Measurements from ENCODE around the gene PRSS56.
"Not testable (repeated sequence)": the region's sequence is repeated elsewhere in the genome, so short reads cannot be mapped to it uniquely, and the experiment has no call there.

The PRSS56 gene

DNA sequence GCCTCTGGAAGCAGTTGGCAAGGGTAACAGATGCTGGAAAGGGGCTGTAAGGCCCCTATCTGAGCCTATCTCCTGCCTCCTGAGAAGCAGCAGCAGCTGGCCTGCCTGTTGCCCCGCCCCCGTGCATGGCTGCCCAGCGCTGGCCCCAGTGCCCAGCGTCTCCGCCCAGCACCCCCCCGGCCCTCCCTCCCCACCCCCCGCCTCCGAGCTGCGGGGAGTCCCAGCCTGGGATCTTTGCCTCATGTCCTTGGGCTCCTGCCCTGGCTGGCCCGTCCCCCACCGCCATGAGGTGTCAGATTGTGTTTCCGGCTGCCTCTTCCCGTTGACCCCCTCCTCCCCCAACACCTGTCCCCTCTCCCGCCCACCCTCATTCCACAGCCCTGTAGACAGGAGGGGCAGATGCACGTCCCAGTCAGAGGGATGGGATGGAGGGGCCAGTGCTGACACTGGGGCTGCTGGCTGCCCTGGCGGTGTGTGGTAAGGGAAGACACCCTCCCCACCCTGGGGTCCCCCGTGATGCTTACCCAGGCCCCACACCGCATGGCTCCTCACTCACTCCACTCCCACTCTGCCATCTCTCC lies 5.7 kb downstream of the PRSS56 start, which contains the start of gene CHRND:
CHRND (plus strand) TSS at position 370 of the 581 bp plus-strand sequence; CDS start at position 426, 56 bp downstream.
- DNase-seq (ENCODE audit: low spot score), result no peak

DNA sequence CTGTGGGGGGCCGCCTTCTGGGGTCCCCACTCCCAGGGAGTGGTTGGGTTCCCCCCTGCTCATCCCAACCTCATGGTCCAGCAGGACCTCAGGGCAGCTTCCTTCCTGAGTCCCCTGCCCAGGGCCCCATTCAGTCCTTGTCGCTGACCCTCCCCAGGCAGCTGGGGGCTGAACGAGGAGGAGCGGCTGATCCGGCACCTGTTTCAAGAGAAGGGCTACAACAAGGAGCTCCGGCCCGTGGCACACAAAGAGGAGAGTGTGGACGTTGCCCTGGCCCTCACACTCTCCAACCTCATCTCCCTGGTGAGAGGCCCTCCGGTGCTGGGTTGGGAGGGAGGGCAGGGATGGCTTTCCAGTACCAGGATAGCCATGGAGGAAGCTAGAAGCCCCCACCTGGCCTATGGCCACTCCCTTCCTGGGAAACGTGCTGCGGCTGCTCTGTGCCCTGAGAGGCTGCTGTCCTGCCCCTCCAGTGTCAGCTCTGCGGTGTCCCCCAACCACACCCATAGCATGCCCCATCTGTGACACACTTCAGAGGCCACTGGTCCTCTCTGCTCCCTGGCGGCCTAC lies 6.3 kb downstream of the PRSS56 start:
- no peak for DNase-seq (ENCODE audit: low spot score)

DNA sequence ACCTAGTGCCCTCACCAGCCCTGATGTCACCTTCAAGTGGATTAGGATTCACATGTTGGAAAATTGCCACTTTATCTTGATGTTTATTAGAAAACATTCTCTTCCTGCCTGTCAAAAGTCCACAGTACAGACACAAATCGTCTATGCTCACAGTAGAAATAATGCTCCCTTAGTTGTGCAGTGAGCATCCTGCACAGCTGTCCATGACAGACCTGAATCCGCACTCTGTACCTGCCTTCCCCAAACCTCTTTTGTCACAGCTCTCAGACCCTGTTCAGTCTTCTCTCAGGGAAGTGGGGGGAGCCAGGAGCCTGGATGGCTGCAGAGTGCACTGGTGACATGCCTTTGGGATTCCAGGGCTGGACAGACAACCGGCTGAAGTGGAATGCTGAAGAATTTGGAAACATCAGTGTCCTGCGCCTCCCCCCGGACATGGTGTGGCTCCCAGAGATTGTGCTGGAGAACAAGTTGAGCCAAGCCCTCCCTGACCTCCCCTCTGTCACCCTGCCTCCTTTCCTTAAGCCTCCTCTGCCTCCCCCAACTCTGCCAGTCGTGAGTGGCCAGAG lies 7.8 kb downstream of the PRSS56 start:
- DNase-seq (ENCODE audit: low spot score), result no peak

DNA sequence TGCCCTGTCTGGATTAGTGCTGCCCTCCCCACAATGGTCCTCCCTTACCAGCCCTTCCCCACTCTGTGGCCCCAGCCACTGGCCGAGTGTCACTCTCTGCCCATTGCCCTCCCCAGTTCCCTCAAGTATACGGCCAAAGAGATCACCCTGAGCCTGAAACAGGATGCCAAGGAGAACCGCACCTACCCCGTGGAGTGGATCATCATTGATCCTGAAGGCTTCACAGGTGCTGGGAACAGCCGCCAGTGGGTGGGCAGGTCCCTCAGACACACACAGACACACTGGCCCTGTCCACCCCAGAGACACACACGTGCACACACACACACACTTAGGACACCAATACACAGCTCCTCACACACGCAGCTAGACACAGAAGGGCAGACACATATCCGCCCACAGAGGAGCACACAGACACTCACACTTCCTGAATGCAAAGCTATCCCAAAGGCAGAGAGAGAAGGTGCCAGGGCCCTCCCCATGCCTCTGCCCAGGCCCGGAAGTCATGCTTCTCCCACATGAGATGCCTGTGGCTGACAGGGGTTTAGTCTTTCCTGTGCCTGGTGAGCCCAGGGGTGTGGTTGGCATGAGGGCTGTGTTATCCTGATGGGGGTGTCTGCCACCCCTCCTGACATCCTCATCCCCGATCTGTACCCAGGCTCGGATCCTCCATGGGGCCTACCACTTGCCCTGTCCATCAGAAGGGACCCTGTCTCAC lies 8.7 kb downstream of the PRSS56 start:
- DNase-seq (ENCODE audit: low spot score), result no peak

DNA sequence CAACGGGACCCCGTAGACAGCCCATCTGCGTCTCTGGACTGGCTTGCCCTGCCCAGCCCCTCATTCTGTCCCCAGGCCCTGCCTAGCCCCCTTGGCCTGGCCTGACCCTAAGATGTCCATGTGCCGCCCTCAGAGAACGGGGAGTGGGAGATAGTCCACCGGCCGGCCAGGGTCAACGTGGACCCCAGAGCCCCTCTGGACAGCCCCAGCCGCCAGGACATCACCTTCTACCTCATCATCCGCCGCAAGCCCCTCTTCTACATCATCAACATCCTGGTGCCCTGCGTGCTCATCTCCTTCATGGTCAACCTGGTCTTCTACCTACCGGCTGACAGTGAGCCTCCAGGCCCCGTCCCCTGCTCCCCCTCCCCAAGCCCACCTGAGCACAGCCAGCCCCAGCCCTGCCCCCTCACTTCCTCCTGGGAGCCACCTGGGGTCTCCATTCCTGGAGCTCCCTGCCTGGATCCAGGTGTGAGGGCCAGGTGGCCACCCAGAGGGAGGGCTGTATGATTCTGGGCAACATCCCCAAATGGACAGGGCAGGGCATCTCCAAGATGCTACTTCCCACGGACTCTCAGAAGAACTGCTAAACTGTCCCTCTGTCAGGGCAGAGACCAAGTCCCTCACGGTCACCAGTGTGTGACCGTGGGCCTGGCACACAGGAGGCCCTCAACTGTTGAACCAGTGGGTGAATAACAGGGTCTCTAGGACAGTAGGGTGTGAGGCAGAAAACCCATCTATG lies 9.8 kb downstream of the PRSS56 start:
- DNase-seq (ENCODE audit: low spot score), result no peak

DNA sequence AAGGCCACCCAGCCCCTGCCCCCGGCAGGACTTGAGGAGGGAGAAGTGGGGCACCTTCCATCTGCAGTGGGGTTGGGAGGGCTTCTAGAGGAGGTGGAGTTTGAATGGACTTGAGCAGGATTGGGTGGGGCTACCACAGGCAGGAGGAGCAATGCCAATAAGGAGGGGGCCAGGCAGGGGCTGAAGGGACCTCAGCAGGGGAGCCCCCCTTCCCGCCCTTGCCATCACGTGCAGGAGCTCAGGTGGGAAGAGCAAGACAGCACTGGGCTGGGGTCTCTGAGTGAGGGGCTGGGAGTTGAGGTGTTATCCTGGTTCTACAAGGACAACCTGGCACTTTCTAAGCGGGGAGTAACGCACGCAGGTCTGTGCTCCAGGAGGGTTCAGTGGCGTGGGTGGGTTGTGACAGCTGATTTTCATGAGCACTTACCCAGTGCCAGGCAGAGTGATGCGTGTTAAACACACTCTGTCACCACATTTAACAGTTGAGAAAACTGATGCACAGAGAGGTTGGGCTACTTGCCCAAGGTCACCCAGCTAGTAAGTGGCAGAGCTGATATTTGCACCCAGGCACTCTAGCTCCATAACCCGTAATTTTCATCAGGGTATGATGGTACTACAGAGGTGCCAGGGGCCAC lies 10.6 kb downstream of the PRSS56 start:
- DNase-seq (ENCODE audit: low spot score), result no peak

DNA sequence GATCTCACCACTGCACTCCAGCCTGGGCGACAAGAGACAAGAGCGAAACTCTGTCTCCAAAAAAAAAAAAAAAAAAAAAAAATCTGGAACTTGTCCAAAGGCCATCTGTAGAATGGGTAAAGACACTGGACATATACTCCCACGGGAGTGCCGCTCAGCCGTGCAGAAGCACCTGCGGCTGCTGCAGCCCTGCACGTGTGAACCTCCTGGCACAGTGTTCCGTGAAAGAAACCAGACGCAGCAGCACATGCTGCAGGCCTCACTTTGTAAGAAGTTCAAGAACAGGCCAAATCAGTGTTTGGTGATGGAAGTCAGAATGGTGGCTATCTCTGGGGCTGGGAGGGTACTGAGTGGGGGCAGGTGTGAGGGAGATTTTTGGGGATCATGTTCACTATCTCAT lies 12.2 kb downstream of the PRSS56 start:
- DNase-seq (ENCODE audit: low spot score), result no peak

DNA sequence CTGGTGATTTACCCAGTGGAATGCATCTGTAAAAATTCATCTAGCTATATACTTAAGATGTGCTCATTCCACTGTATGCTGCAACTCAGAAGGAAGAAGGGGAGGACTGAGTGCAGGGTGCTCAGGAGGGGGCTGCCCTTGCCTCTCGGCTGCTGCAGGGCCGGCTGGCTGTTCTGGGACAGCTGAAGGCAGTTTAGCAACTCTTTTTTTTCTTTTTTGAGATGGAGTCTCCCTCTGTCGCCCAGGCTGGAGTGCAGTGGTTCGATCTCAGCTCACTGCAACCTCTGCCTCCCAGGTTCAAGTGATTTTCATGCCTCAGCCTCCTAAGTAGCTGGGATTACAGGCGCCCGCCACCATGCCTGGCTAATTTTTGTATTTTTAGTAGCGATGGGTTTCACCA lies 12.6 kb downstream of the PRSS56 start:
- not testable (repeated sequence) for DNase-seq (ENCODE audit: low spot score)

DNA sequence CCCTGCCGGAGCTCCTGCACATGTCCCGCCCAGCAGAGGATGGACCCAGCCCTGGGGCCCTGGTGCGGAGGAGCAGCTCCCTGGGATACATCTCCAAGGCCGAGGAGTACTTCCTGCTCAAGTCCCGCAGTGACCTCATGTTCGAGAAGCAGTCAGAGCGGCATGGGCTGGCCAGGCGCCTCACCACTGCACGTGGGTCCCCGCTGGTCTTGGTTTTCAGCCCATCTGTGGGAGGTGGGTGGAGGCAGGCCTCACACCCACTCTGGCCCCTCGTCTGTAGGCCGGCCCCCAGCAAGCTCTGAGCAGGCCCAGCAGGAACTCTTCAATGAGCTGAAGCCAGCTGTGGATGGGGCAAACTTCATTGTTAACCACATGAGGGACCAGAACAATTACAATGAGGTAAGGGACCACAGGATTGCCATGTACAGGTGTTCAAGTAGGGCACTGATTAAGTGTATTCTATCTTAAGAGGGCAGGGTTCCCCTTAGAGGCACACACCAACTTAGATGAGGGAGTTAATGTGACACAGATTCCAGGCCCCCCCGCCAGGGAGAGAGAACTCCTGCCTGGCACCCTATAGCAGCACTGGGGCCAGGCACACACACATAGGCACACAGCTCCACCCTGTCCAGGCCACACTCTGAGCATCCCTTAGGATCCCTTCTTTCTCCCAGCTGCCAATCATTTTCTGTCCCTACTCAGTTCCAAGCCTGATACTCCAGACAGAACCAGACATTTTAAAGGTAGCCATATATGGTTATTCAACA lies 13.9 kb downstream of the PRSS56 start:
- no peak for DNase-seq (ENCODE audit: low spot score)

DNA sequence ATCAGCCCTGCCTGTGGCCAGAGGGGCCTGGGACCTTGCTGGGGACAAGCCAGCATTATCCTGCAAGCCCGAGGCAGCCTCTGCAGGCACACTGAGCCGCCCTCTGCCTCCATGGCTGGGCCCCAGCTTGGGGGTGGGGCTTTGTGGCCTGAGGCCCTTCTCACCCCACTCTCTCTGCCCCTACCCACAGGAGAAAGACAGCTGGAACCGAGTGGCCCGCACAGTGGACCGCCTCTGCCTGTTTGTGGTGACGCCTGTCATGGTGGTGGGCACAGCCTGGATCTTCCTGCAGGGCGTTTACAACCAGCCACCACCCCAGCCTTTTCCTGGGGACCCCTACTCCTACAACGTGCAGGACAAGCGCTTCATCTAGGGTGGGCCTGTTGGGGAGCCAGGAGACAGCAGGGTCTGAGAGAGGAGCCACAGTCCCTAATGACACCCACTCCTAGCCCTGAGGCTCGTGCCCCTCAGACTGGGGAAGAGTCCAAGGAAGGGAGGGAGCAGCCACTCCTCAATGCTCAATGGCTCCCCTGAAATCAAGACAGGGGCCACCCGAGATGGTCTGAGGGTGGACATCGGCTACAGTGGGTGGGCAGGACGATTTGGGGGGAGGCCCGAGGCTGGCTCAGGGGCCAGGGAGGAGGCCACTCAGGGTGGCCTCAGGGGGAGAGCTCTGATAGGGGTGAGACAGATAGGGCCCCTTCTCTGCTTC lies 14.9 kb downstream of the PRSS56 start:
- no peak for DNase-seq (ENCODE audit: low spot score)

DNA sequence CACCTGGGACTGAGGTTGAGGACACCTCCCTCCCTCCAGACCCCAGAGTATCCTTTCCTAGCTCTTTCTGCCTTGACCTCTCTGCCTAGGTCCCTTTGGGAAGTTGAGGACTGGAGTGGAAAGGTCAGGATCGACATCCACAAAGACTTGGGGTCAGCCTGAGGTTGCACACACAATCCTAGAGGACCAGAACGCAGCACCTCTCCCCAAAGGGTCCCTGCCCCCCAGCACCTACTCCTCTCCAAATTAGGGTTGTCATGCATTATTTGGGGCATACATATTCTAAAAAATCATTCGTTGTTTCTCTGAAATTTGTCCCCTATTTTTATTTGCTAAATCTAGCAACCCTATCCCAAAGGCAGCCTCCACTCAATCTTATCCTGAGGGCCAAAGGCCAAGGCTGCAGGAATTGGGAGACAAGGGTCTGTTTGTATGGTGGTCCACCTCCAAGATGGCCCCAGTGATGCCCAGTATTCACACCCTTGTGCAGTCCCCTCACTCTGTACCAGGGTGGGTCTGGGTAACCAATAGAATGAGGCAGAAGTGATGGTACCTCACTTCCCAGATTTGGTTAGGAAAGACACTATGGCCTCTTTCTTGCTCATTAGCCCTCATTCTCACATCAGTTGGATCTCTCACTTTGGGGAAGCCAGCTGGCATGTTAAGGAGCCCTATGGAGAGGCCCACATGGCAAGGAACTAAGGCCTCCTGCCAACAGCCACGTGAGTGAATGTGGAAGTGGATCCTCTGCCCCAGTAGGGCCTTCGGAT lies 15.8 kb downstream of the PRSS56 start:
- DNase-seq (ENCODE audit: low spot score), result no peak

DNA sequence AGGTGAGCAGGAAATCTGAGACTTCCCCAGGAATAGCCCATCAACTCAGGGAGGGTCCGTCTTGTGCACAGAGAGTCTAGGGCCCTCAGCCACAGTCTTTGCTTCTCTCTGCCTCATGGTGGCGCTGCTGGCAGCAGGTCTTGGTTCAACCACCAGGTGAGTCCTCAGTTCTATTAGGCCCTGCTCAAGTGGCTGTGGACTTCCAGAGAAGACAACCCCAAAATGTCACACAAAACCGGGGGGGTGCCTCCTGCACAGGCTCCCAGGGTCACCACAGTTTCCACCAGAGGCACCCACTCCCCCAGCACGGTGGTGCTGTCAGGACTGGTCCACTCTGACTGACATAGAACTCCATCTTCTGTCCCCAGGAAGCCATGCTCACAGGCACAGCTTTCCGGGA lies 16.9 kb downstream of the PRSS56 start:
- no peak for DNase-seq (ENCODE audit: low spot score)

DNA sequence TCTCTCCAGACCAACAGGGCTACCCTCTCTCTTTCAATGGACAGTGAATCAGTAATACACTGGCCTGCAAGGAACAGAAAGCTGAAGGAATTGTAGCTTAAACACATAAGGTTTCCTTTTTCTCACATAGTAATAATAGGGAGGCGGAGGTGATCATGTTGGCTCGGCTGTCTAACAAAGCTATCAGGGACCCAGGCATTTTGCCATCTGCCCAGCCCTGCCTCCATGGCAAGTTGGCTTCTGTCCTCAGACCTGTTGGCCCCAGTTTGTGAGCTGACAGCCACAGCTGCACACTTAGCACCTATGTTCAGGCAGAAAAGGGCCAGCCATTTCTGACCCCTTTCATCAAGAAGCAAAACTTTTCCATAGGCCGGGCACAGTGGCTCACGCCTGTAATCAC lies 17.3 kb downstream of the PRSS56 start:
- no peak for DNase-seq (ENCODE audit: low spot score)

DNA sequence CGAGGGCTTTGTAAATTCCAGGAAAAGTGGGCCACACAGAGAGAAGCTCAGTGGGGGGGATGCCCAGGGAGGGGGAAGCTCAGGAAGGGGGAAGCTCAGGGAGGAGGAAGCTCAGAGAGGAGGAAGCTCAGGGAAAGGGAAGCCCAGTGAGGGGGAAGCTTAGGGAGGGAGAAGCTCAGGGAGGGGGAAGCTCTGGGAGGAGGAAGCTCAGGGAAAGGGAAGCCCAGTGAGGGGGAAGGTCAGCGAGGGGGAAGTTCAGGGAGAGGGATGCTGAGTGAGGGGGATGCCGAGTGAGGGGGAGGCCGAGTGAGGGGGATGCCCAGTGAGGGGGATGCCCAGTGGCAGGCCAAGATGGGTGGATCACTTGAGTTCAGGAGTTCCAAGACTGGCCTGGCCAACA lies 18.5 kb downstream of the PRSS56 start:
- no peak for DNase-seq (ENCODE audit: low spot score)

DNA sequence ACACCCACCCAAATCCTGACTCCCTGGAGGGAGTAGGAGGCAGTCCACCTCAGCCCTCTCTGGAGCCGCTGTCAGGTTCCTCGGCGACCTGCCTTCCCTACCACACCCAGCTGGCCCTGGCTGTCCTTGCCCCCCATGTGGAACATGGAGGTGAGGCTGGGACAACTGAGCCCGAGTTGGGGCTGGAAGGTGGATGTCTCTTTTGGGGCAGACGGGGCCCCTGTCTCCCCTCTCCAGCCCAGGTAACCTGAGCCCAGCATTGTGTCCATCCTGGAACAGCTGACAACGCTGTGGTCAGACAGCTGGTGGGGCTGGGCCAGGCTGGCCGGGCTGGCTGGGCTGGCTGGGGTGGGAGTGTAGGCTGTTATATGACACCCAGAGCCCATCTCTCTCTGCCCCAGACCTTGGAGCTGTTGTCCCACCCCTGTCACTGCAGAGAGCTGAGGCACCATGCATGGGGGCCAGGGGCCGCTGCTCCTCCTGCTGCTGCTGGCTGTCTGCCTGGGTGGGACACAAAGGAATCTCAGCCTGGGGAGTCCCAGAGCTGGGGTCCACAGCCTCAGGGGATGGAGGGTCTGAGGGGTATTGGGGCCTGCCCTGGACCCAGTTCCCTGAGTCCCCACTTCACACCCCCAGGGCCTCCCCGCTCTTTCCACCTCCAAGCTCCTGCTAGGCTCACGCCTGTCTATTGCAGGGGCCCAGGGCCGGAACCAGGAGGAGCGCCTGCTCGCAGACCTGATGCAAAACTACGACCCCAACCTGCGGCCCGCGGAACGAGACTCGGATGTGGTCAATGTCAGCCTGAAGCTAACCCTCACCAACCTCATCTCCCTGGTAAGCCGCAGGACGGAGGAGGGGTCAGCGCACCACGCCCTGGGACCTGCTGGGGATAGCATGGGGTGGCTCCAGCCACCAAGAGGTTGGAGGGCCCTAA lies 19.4 kb downstream of the PRSS56 start, which contains the start of gene CHRNG:
CHRNG (plus strand) TSS at position 395 of the 934 bp plus-strand sequence; CDS start at position 451, 56 bp downstream.
- no peak for DNase-seq (ENCODE audit: low spot score)

DNA sequence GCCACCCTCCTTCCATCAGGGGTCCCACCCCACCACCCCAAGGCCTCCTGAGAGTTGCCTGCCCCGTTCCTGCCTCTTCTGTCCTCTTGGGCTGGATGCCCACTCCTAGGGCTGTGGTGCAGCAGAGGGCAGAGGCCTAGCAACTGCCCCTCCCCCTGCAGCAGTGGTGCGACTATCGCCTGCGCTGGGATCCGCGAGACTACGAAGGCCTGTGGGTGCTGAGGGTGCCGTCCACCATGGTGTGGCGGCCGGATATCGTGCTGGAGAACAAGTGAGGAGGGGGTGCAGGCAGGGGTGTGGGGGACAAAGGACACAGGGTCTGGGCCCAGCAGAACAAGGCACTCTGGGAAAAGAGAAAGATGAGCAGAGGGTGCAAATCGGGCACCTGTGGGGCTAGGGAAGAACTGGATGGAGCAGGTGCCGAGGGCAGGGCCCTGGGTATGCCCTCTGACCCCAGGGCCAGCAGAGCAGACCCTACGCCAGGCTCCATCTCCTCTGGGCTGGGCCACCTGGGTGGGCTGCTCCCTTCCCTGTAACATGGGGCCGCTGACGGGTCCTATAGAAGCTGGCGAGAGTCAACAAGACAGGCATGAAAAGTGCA lies 20.4 kb downstream of the PRSS56 start:
- no peak for DNase-seq (ENCODE audit: low spot score)

DNA sequence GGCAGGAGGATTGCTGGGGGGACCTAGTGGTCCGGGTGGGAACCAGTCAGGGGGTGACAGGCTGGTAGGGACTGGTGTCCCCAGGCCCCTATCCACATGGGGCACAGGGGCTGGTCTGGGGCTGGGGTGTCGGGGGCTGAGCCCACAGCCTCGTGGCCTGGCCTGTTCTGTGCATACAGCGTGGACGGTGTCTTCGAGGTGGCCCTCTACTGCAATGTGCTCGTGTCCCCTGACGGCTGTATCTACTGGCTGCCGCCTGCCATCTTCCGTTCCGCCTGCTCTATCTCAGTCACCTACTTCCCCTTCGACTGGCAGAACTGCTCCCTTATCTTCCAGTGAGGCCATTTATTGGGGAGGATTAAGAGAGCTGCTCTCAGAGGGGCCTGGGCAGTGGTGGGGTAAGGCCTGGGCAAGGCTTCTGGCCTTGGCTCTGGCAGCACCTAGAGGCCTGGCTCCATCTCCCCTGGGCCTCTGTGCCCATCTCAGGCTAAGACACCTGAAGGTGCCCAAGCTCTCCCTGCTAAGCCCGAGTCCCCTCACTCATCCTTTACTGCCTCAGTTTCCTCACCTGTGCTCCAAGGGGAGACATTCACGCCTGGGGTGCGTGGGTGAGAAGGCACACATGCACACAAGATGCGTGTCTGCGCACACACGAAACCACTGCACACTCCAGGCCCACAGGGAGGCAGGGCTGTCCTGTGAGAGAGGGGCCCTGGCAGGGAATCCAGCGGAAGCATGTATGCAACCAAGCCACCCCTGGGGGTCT lies 21.2 kb downstream of the PRSS56 start:
- no peak for DNase-seq (ENCODE audit: low spot score)

Data from activated CD4-positive, alpha-beta T cell treated with anti-CD3 and anti-CD28 coated beads, Interleukin-2, Interleukin-4, amounts not matched to agents 100 ng/mL and 50 ng/mL, durations not matched to agents 16 hours and 8 hours (primary cell).